Measurements from ENCODE around the gene TMEM45A.
"Not testable (repeated sequence)": the region's sequence is repeated elsewhere in the genome, so short reads cannot be mapped to it uniquely, and the experiment has no call there.

Gene TMEM45A

GRCh38 chr3:100486808-100487207, 5.6 kb upstream of the TMEM45A start:
- DNase-seq = no peak

DNA sequence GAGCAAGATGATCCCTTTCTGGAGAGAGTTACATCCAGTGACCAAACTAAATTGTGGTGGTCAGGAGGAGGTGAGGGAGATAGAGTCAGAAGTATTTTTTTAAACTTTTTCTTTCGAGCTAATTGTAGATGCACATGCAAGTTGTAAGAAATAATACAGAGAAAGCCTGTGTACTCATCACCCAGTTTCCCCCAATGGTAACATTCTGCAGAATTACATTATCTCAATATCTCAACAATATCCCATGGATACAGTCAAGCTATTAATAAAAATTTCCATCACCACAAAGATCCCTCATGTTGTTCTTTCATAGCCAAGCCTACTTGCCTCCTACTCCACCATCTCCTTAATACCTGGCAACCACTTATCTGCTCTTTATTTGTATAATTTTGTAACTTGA, 3.3 kb upstream of the TMEM45A start:
- no peak for DNase-seq

DNA sequence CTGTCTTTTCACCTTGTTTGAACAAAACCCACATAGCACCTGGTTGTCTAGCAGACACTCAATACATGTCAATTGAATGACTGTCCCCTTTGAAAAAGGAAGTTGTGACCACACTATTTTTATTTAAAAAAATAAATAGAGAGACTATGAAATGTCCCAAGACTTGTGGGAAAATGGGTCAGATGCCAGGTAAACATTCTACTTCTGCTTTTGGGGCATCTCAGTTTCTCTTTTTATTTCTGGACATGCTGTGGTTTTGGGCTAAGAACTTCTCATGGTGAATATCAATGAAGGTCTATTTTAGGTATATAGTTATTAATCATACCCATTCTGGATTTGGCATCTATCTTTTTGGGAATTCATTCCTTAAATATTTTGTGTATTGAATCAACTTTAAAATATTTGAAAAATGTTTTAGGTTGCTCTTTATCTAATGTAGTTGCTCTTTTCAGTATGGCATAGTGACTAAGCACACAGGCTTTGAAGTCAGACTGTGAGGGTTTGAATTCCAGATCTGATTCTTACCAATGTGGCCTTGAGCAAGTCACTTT, 4.4 kb downstream of the TMEM45A start:
- DNase-seq = no peak

DNA sequence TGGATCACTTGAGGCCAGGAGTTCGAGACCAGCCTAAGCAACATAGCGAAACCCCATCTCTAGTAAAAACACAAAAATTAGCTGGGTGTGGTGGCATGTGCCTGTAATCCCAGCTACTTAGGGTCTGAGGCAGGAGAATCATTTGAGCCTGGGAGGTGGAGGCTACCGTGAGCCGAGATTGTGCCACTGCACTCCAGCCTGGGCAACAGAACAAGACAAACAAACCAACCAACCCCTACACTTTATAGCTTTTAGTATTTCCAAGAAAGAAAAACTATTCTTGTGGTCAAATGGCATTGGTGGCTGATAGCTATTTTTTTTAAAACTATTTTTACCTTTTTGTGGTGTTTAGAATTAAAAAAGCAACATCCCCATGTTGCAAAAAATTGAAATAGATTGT, 7.2 kb downstream of the TMEM45A start:
- no peak for DNase-seq

DNA sequence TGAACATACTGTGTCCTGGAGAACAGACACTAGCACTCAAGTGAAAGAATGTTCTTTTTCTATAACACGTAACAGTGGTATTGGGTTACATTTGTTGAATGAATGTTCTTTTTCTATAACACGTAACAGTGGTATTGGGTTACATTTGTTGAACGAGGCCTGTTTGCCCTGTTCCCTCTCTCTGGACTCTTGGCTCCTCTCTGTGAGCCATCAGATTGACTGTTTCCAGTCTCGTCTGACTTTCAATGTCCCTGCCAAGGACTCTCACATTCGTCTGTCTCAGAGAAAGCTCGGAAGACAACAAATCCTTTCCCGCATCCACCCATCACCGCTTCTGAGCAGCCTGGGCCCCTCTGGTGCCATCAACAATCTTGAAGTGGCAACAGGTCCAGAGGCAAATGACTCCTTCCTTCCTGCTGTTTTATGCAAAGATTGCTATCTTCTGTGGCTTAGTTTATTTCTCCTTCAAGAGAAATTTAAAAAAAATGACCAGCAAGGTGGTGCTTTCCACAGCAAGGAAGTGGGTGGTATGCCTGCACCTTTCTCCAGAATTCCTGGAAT, 8.0 kb downstream of the TMEM45A start:
- no peak for DNase-seq

DNA sequence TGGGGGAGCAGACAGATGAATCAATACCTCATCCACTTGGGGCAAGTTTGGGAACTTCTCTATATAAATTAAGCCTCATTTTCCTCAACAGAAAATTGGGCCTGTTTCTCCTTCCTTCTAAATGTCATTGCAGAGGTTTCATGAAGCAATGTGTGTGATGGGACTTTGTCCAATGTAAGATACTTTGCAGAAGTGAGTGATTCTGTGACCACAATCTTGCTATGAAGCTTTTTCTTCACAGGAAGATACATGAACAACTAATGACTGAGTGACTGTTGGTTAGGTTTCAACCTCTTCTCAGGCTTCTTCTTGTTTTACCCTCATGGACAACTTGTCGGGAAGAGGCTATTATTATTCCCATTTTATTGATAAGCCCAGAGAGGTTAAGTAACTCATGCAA, 11.0 kb downstream of the TMEM45A start:
- DNase-seq = no peak

DNA sequence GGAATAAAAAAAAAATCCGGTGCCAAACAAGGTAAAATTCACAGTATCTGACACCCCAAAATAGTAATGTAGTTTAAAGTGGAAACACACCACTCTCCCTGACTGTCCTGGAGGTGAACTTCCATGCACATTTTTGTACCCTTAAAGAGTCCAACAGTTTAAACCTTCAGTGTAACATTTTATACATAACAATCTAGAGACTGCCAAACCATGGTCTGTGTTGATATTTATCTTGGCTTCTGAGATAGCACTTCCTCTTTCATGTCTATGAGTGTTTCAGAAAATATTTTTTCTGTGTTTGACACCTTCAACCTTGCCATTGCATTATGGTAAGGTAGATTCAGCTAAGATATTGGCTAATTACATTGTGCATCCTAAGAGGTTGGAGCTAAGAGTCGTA, 13.9 kb downstream of the TMEM45A start:
- DNase-seq = no peak

- DNase-seq = not testable (repeated sequence)
Observed at GRCh38 chr3:100509818-100510217, 17.4 kb downstream of the TMEM45A start.

DNA sequence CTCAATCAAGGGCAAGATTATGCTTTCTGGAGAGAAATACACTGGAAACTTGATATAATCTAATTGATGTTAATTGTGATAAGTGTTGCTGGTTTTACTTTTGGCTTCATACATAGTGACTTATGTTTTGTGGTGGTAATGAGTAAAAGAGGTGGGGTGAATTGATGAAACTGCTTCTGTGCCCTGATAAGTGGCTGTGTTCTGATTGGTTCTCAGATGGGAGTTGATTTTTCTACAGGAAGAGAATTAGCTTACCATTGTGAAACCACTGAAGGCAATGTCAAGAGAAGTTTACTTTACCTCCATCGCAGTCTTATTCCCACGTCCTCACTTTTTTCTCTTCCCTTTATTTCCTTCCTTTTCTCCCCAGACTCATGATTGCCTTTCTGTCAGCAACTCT, 23.8 kb downstream of the TMEM45A start:
- no peak for DNase-seq

GRCh38 chr3:100516838-100517237, 24.4 kb downstream of the TMEM45A start:
- DNase-seq = no peak

- no peak for DNase-seq
Observed at GRCh38 chr3:100517276-100517675, 24.9 kb downstream of the TMEM45A start.

GRCh38 chr3:100518244-100518643, 25.8 kb downstream of the TMEM45A start:
- DNase-seq = no peak

DNA sequence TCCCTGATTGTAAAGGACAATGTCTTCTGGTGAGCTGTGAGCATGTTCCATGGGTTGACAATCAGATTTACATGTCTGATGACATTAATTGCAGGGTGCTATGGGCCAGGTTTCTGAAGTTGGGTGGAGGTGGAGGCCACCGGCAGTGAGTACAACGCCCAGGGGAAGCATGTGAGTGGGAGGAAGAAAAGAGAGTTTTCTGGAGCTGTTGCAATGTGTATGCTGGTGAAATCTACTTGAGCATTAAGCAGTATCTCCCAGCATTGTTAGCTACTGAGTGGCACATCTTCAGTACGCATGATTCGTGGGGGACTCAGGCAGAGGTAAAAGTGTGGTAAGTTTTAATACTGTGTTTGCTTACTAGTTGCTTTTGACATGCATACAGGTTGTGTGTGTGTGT, 26.6 kb downstream of the TMEM45A start:
- no peak for DNase-seq

- peak; percentile 20 for DNase-seq
Observed at GRCh38 chr3:100521439-100521845, 29.0 kb downstream of the TMEM45A start.

- no peak for DNase-seq
Observed at GRCh38 chr3:100522125-100522524, 29.7 kb downstream of the TMEM45A start.

DNA sequence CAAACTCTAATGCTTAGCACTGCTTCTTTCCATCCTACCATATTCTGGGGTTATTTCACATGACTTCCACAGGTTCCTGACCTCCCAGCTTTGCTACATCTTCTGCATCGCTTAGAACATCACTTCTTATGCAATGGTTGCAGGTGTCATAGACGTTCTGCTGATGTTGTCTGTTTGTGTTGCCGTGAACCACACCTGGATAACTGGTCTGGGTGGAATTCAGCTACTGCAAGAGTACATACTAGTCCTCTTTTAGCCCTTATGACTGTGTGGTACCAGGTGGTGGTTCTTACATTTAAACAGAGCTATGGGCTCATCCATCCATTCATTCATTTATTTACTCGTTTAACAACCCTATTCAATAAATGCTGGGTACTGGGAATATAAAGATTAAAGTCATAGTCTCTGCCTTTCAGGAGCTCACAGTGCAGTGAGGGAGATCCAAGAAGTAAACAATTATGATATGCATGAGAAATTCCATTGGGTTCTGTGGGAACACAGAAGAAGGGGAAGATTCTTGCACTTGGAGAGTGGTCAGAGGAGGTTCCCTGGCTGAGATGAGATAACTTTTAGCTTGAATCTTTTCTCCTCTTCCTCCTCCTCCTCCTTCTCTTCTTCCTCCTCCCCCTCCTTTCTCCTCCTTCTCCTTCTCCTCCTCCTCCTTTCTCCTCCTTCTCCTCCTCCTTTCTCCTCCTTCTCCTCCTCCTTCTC, 30.8 kb downstream of the TMEM45A start:
- no peak for DNase-seq

- DNase-seq = no peak
Observed at GRCh38 chr3:100525753-100526612, 33.6 kb downstream of the TMEM45A start.

GRCh38 chr3:100526613-100527346, 34.4 kb downstream of the TMEM45A start:
- DNase-seq = no peak

GRCh38 chr3:100527347-100527735, 34.9 kb downstream of the TMEM45A start:
- no peak for DNase-seq

DNA sequence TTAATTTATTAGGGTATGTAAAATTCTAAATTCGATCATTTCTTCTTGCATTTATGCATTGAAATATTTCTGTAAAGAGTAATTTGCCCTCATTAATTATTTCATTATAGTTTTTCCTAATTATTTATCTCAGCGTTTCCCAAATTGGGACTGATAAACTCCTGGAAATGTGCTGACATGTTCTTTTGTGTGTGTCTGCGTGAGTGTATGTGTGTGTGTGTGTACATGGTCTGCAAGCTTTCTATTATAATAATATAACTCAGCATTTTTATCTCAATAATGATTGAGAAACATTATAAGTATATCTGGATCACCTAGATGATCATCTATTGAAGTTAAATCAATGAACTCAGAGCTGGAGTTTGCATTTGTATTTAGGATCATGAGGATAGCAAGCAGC, 38.7 kb downstream of the TMEM45A start:
- DNase-seq = no peak

- no peak for DNase-seq
Observed at GRCh38 chr3:100532411-100532810, 40.0 kb downstream of the TMEM45A start.

DNA sequence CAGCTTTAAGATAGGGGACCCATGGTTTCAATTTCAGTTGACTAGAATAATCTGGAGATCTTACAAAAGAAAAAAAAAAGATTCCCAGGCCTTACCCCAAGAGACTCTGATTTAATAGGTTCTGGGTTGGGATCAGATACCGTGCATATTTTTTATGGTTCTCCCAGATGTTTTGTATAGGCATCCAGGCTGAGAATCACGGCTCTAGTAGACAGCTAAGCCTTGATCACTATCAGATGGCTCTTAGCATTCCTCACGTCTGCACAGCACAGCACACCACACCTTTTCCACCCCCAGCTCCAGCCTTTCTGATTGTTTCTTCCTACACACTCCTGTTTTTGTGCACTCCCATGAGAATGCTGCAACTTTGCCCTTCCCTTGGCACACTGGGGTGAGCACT, 40.8 kb downstream of the TMEM45A start:
- DNase-seq = no peak

DNA sequence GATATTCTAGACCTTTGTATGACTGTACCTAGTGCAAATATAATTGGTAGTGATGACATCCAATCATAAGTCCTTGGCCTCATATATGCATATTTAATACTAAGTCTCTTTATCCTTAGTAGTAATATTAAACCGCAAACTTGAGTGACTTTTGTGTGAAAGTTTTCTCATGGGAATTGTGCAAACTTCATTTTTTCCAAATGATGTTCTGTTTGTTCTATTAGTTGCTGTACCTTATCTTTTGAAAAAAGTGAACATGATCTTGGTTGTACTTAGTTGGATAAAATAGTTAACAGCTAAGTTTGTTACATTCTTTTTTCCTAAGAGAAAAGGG, 43.2 kb downstream of the TMEM45A start:
- DNase-seq = no peak
